ENCODE results near the gene PBX4.
A peak's percentile ranks its signal among the peaks of the same experiment; 100 is the strongest.
"Not testable (repeated sequence)": the region's sequence is repeated elsewhere in the genome, so short reads cannot be mapped to it uniquely, and the experiment has no call there.

Gene PBX4

DNA sequence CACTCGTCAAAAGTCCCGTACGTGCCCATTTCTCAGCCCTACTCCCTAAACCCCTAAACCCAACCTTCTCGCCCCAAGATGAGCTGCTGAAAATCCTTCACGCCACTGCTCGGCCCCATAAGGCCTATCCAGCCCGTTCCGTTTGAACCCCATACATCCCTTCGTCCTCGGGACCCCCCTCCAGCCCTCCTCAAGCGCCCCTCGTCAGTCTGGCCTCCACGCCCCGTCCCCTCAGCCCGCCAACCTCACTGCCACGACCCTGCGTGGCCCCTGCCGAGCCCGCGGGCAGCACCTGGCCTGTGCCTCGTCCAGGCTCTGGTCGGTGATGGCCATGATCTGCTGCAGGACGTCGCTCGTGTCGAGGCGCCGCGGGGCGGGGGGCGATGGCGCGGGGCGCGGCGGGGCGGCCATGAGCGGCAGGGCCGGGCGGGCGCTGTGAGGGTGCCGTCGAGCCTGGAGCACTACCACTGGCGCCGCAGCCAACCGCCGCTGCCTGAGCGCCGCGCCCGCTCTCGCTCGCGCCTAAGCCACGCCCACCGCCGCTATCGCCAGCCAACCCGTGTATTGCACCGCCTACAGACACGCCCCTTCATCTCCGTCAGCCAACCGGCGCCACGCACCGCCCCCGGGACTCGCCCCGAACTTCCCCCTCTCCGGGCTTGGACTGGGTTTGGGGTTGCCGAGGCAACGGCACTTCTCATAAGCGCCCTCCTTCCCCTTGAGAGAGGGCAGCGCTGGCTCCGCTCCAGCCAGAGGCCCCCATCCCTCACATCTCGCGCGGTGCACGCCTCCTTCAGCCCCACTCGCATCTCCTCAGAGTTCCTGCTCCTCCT, at the start of gene PBX4:
Gene PBX4, minus strand, starts transcription at position 469 of the 833 bp plus-strand sequence. Its CDS starts 58 bp downstream, at position 411.
- H3K4me3 ChIP-seq (ENCODE audit: low read length), result peak within 1 kb of the TSS; percentile 68
- TF ChIP-seq, protein P1, sequence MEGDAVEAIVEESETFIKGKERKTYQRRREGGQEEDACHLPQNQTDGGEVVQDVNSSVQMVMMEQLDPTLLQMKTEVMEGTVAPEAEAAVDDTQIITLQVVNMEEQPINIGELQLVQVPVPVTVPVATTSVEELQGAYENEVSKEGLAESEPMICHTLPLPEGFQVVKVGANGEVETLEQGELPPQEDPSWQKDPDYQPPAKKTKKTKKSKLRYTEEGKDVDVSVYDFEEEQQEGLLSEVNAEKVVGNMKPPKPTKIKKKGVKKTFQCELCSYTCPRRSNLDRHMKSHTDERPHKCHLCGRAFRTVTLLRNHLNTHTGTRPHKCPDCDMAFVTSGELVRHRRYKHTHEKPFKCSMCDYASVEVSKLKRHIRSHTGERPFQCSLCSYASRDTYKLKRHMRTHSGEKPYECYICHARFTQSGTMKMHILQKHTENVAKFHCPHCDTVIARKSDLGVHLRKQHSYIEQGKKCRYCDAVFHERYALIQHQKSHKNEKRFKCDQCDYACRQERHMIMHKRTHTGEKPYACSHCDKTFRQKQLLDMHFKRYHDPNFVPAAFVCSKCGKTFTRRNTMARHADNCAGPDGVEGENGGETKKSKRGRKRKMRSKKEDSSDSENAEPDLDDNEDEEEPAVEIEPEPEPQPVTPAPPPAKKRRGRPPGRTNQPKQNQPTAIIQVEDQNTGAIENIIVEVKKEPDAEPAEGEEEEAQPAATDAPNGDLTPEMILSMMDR (conservative IDR thresholded peaks at IDR 0.05; ENCODE audit: low read length), result no peak
- peak; percentile 89 for DNase-seq (ENCODE audit: low read depth)

GRCh38 chr19:19665420-19665948, 47.0 kb upstream of the PBX4 start:
- not testable (repeated sequence) for H3K4me3 ChIP-seq (ENCODE audit: low read length); DNase-seq (ENCODE audit: low read depth)

DNA sequence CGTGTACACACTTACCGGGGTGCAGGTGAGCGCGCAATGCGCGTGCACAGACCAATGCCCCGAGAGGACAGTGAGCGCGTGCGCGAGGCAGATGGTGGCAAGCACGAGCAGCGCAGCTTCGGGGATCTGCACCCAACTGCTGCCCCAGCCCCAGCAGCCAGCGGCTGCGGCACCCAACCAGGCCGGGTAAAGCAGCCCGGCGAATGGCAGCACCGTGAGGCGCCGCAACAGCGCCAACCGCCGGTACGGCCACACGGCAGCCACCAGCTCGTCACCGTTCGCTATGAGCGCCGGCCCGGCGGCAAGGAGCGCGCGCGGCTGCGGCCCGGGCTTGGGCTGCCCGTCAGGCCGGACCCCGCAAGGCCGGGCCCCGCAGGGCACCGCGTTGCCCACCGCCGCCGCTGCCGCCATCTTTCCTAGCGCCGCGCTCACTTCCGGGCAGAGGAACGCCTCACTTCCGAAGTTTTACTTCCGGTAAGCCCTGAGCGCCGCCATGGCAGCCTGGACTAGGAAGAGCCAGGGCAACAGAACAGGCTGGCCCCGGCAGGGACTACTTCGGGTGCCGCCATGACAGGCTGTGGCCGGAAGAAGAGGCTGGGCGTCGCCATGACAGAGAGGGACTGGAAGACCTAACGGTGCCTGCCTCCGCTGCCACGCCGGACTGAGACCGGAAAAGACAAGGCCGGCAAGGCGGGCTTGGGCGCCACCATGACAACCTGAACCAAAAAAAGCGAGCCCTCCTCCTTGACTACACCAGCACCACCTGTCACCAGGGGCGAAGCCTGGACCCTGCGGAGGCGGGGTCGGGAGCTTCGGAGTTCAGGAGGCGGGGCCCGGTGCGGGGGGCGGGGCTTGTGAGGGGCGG, 45.0 kb upstream of the PBX4 start, which contains the start of gene ATP13A1:
Gene ATP13A1, minus strand, starts transcription at position 421 of the 865 bp plus-strand sequence. Its CDS starts 10 bp downstream, at position 411.
- peak; percentile 98 for DNase-seq (ENCODE audit: low read depth)
- TF ChIP-seq, protein P1 (conservative IDR thresholded peaks at IDR 0.05; ENCODE audit: low read length), result peak; percentile 14
- peak within 1 kb of the TSS; percentile 99 for H3K4me3 ChIP-seq (ENCODE audit: low read length)

- peak overlapping the region; percentile 99 for H3K4me3 ChIP-seq (ENCODE audit: low read length)
- TF ChIP-seq, protein P1 (conservative IDR thresholded peaks at IDR 0.05; ENCODE audit: low read length), result no peak
- DNase-seq (ENCODE audit: low read depth), result no peak
Observed at GRCh38 chr19:19662871-19663255, 44.4 kb upstream of the PBX4 start.

DNA sequence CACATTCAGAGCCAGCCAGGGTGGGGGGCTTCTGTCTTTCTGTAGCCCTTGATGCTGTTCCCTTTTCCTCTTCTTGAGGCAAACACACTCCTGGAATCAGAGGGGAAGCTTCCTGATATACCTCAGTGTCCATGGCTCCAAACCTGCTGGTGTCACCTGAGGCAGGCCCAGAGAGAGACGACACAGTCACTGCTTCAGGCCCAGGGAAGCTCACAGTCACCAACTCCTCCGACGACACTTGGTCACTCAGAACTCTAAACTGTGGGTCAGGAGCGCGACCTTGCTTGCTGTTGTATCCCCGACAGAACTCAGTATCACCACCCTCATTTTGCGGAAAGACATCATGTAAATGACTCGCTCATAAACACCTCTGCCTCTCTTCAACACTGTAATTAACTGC, 43.9 kb upstream of the PBX4 start:
- peak overlapping the region; percentile 99 for H3K4me3 ChIP-seq (ENCODE audit: low read length)
- TF ChIP-seq, protein P1 (conservative IDR thresholded peaks at IDR 0.05; ENCODE audit: low read length), result no peak
- DNase-seq (ENCODE audit: low read depth), result no peak

- H3K4me3 ChIP-seq (ENCODE audit: low read length), result peak overlapping the region; percentile 99
- TF ChIP-seq, protein P1 (conservative IDR thresholded peaks at IDR 0.05; ENCODE audit: low read length), result no peak
- no peak for DNase-seq (ENCODE audit: low read depth)
Observed at GRCh38 chr19:19661675-19662251, 43.3 kb upstream of the PBX4 start.

DNA sequence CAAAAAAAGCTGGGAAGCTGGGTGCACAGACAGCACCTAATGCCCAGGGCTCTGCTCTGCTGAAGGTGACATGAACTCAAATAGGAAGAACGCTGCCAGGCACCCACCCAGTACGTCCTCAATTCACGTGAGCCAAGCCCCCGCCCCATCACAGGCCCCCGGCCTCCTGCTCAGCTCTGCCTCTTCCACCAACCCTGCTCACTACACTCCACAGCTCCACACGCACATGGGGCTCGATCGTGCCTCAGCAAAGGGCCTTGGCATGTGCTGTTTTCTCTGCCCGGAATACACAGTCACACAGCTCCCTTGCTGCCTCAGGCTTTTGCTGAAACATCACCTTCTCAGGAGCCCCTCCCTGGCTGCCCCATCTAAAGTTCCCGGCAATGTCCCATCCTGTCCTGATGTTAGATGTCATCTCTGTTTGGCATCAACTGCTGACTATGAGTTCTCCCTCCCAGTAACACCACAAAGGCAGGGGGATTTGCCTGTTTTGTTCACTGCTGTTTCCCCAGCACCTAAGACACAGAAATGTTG, 42.7 kb upstream of the PBX4 start:
- TF ChIP-seq, protein P1 (conservative IDR thresholded peaks at IDR 0.05; ENCODE audit: low read length), result no peak
- DNase-seq (ENCODE audit: low read depth), result no peak
- H3K4me3 ChIP-seq (ENCODE audit: low read length), result no peak overlapping the region; the same call in 1 of the 2 replicates
